PC-9 (cell line): Measurements from ENCODE around the gene IGLL5.

ENCODE experiments used
- EZH2 ChIP-seq: fragments of 200-600 bp; sonication (generic); IDR thresholded peaks from 2 replicates; pipeline ENCODE4 v1.8.0; 2017; ENCODE audit warnings: antibody characterized with exemption, low read depth
- TF ChIP-seq, protein P1 (sequence below): fragments of 200-600 bp; sonication (generic); conservative IDR thresholded peaks from 2 replicates; pipeline ENCODE4 v1.6.1; 2017; ENCODE audit warnings: mixed run types, antibody characterized with exemption, mild to moderate bottlenecking, moderate library complexity

DNA sequence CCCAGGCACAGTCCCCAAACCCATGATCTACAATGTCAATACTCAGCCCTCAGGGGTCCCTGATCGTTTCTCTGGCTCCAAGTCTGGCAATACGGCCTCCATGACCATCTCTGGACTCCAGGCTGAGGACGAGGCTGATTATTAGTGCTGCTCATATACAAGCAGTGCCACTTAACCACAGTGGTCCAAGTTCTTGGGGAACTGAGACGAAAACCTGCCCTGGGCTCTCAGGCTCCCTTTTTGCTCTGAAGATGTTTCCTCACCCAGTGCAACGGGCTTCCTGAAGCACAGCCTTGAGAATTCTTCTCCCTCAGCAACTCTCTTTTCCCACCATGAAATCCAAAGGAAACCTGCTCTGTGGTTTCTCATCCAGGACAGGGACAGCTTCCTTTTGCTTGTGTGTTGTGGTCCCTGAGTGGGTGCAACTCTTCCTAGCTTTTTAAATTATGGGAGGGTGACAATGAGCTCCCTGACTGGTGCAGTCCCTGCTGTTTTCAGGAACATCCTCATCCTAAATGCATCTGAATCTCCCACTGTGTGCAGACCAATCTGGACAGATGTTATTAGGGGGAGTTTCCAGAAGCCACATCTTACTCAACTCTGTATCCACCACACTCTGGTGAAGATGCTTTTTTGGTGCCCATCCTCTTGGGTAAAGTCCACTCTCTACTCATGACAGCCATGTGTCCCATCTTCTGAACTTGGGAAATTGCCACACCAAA, 30.6 kb upstream of the IGLL5 start:
- TF ChIP-seq, protein P1, sequence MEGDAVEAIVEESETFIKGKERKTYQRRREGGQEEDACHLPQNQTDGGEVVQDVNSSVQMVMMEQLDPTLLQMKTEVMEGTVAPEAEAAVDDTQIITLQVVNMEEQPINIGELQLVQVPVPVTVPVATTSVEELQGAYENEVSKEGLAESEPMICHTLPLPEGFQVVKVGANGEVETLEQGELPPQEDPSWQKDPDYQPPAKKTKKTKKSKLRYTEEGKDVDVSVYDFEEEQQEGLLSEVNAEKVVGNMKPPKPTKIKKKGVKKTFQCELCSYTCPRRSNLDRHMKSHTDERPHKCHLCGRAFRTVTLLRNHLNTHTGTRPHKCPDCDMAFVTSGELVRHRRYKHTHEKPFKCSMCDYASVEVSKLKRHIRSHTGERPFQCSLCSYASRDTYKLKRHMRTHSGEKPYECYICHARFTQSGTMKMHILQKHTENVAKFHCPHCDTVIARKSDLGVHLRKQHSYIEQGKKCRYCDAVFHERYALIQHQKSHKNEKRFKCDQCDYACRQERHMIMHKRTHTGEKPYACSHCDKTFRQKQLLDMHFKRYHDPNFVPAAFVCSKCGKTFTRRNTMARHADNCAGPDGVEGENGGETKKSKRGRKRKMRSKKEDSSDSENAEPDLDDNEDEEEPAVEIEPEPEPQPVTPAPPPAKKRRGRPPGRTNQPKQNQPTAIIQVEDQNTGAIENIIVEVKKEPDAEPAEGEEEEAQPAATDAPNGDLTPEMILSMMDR = no peak
- no peak for TF ChIP-seq EZH2
